HG03354 (cell line): ENCODE results near the gene CDC20.

ENCODE experiments used
- ATAC-seq: cut with Tn5 transposase; IDR thresholded peaks from one replicate; pipeline ENCODE4 v1.9.1; 2021; ENCODE audit warnings: mild to moderate bottlenecking; ENCODE audit not compliant: unreplicated experiment, poor library complexity, severe bottlenecking

CDC20 gene

GRCh38 chr1:43410571-43410970 is 51.8 kb downstream of the CDC20 start:
- ATAC-seq, result no peak
